ENCODE measurements around the gene TTYH2. TPM values are rescaled to one million over a fixed set of nuclear protein-coding genes. Genes with fewer than 3 reads are reported as not detected.

TTYH2 gene
- total and polyA plus RNA-seq, 5 experiments from 2014 or later, result 0.57 to 9.6 (median 2.2) TPM

DNA sequence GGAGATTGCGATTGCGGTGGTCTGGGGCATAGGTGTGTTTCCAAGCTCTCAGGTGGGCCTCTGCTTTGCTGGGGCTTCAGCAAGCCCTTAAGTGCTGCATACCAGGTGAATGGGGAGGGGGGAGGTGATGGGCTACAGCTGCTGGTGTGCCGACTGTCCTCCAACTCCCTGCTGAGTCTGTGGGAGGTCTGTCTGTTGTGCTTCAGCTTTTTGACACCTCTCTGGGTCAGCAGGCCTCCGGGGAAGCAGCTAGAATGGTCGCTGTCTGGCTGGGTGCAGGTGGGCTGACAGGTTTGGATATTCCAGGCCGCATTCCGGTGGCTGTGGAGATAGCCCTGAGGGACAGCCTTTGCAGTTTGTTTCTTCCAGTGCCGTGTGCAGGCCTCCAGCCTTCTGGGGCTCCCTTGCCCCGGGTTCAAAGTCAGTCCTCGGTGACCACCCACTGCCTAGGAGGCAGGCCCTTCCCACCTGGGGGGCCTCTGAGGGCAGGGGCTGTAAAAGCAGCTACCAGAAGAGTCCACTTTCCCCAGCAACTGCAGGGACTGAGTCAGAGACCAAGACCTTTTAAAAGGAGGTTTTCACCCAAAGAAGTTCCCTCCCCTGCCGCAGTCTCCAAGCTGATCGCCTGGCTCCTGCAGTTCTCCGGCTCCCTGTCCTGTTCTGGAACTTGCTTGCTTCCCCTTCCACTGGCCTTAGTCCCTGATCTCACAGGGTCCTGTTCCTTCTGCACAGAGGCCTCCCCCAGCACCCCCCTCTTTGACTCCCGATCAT lies 2.0 kb upstream of the TTYH2 start:
- POLR2A ChIA-PET, result interaction anchor here (0.6 kb wide), 1 partner anchor 72 kb away, joined by 3 read pairs; no protein-coding TSS in a partner anchor
- ATAC-seq, result no peak
- no peaks in the 10 kb centered on the region for H3K9me3 Mint-ChIP-seq

DNA sequence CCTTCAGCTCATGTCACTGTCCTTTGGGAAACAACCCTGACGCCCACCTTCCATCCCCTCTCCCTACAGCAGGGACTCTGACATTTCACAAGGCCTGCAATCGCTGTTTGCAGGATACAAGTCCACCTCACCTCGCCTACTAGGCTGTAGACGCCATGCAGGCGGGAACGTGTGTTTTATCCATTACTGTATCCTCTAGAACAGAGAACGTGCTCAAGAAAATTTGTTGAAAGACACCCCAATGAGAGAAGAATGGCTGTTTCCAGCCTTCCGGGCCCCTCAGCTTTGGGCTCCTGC lies 1.5 kb upstream of the TTYH2 start:
- Mint-ChIP-seq H3K27me3 (no peaks in the 10 kb centered on the region), H3K27ac (peak overlapping the region; percentile 35 to 94 (median 86)), H3K9me3 (no peaks in the 10 kb centered on the region), H3K4me1 (peaks cover 23 to 71% (median 56%) of the 10 kb centered on the region in 4 donors), H3K4me3 (peak overlapping the region; percentile 68 to 93 (median 88)), H3K36me3 (peaks cover 0 to 41% (median 7%) of the 10 kb centered on the region in 3 donors)
- DNase-seq (peak in 1 of 10 donors; percentile 12), ATAC-seq (no peak)
- POLR2A ChIA-PET, result no interaction called here

More for the DNA sequence above, 2.0 kb upstream of the TTYH2 start:
- no peaks in the 10 kb centered on the region for H3K27me3 Mint-ChIP-seq
- peak in 2 of 10 donors; percentile 9 to 10 for DNase-seq
- peak overlapping the region; percentile 35 to 94 (median 86) for H3K27ac Mint-ChIP-seq
- peaks cover 23 to 74% (median 59%) of the 10 kb centered on the region in 4 donors for H3K4me1 Mint-ChIP-seq
- H3K4me3 Mint-ChIP-seq, result peak overlapping the region in 9 of 10 donors; percentile 34 to 90 (median 83)
- H3K36me3 Mint-ChIP-seq, result peaks cover 0 to 46% (median 7%) of the 10 kb centered on the region in 3 donors

DNA sequence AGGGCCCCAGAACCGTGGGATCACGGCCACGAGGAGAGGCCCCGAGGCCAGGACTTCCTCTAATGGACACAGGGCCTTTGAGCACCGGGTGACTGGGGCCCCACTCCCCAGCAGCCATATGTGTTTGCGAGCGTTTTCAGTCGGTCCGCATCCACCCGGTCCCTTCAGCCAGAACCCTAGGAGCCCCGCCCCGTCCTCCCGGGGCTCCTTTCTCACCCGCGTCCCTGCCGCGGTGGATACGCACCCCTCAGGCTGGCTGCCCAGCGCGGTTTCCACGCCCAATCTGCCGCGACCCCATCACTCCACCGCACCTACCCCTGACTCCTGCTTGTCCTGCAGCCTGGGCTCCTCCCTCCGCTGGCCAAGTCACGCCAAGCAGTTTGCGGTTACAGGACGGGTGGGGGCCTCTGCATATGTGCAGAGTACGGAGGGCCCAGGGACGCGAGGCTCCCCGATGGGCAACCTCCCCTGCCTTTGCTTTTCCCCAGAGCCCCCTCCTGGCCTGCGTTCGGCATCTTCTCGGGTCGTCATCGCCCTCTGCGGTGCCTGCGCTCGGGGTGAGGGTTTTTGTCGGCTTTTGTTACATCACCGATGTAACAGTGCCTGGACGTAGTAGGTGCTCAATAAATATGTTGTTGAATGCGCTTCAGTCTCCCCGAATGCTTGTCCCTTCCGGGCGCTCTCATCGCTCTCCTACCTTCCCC lies 1.0 kb upstream of the TTYH2 start:
- peak overlapping the region; percentile 82 to 93 (median 89) for H3K4me3 Mint-ChIP-seq
- POLR2A ChIA-PET, result interaction anchor here (0.6 to 1.6 kb wide), 7 partner anchors 8 to 542 kb away, joined by 3 to 13 read pairs (median 5); partner anchors contain the start of gene RPL38
- peaks cover 23 to 66% (median 55%) of the 10 kb centered on the region in 4 donors for H3K4me1 Mint-ChIP-seq
- H3K27me3 Mint-ChIP-seq, result no peaks in the 10 kb centered on the region
- H3K9me3 Mint-ChIP-seq, result no peaks in the 10 kb centered on the region
- DNase-seq (peak in 2 of 10 donors; percentile 13 to 36), ATAC-seq (peak; percentile 7 to 14)
- H3K36me3 Mint-ChIP-seq, result peaks cover 0 to 36% (median 7%) of the 10 kb centered on the region in 3 donors
- peak overlapping the region; percentile 78 to 94 (median 87) for H3K27ac Mint-ChIP-seq

DNA sequence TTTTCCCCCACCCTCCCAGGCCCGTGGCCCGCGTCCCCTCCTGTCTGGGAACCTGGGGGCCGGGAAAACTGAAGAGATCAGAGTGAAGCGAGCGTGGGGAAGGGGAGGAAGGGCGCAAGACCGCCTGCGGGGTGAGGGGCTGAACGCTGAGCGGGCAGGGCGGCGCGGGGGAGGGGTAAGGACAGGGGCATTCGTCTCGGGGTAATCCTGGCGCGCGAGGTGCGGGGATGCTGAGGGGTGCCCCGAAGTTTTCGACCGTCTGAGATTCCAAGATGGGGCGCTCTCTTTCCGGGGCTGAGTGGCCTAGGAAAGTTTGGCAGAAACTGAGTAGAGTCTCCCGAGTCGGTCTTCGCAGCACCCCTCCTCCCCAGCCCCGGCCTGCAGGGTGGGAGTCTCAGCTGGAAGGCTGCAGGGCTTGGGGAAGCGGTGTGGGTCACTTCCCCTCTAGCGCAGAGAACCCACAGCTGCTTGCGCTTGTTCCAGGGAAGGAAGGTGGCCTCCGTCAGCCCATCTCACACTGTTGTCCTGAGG lies 555 bp downstream of the TTYH2 start:
- Mint-ChIP-seq H3K4me3 (peak overlapping the region; percentile 81 to 93 (median 88)), H3K27me3 (no peaks in the 10 kb centered on the region), H3K27ac (peak overlapping the region in 7 of 10 donors; percentile 9 to 92 (median 46)), H3K4me1 (peaks cover 23 to 56% (median 46%) of the 10 kb centered on the region in 4 donors), H3K36me3 (peaks cover 0 to 23% (median 6%) of the 10 kb centered on the region in 3 donors), H3K9me3 (no peaks in the 10 kb centered on the region)
- POLR2A ChIA-PET, result interaction anchor here (1.6 kb wide), 1 partner anchor 10 kb away, joined by 13 read pairs; the partner anchor contains the start of gene RPL38
- ATAC-seq (no peak), DNase-seq (peak in 2 of 10 donors; percentile 9 to 15)

DNA sequence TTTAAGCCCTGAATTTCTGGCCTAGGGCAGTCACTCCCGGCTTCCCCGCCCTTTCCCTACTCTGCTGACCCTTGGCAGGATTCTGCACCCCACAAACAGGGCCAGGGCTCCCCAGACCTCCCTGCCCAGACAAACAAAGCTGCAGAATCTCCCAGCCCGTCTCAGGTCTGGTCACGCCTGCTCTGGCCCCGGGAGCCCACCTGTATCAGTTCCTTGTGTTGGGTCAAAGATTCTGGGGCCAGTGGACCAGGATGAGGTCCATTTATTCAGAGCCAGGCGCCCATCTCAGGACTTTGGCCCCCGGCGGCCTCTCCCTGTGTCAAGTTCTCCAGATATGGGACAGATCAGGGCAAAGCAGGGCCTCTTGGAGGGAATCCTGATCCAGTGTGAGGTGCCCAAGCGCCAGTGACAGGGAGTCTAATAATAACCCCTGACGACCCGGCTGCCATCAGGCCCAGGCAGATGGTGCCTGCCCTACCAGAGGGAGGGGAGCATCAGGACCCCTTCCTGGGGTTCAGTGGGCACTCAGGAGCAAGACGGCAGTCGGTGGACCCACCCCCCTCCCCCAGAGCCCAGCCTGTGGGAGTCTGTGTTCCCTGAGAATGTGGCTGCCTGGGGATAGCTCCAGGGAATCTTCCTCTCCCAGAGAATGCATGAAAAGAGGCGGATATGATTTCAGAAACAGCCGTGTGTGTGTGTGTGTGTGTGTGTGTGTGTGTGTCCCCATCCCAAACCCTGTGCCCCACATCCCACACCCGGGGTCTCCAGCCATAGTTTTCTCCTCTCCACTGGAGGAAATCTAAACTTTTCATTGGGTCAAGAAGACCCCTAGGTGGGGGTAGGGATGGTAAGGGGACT lies 1.3 kb downstream of the TTYH2 start:
- Mint-ChIP-seq H3K4me1 (peaks cover 21 to 52% (median 41%) of the 10 kb centered on the region in 4 donors), H3K27me3 (no peaks in the 10 kb centered on the region), H3K27ac (peak overlapping the region in 7 of 10 donors; percentile 19 to 71 (median 46)), H3K9me3 (no peaks in the 10 kb centered on the region), H3K36me3 (peaks cover 0 to 15% (median 9%) of the 10 kb centered on the region in 3 donors), H3K4me3 (peak overlapping the region; percentile 81 to 93 (median 88))
- no peak for ATAC-seq
- no peak for DNase-seq
- POLR2A ChIA-PET, result no interaction called here

DNA sequence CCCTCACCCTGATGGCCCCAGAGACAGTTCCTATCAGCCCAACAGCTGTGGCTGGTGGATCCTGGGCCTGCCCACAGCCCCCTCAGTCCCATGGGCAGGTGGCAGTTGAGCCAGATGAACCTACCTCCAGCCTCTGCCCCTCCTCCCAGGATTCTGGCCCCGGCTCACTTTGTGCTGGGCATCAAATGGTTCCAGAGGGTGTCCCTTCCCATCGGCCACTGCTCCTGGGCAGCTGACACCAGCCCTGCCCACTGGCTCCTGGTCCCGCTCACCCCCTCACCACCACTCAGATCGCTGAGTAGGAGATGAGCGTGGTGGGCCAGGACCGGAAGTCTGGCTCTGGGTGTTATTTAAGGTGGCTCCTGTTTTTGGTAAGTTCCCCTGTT lies 2.0 kb downstream of the TTYH2 start:
- POLR2A ChIA-PET, result interaction anchor here (0.6 kb wide), 1 partner anchor 9 kb away, joined by 7 read pairs; no protein-coding TSS in a partner anchor
- H3K27ac Mint-ChIP-seq, result peak overlapping the region in 2 of 10 donors; percentile 60 to 69
- peaks cover 20 to 47% (median 38%) of the 10 kb centered on the region in 4 donors for H3K4me1 Mint-ChIP-seq
- H3K36me3 Mint-ChIP-seq, result peaks cover 0 to 9% (median 7%) of the 10 kb centered on the region in 3 donors
- H3K4me3 Mint-ChIP-seq, result peak overlapping the region in 9 of 10 donors; percentile 18 to 71 (median 42)
- ATAC-seq (no peak), DNase-seq (no peak)
- no peaks in the 10 kb centered on the region for H3K27me3 Mint-ChIP-seq
- no peaks in the 10 kb centered on the region for H3K9me3 Mint-ChIP-seq

DNA sequence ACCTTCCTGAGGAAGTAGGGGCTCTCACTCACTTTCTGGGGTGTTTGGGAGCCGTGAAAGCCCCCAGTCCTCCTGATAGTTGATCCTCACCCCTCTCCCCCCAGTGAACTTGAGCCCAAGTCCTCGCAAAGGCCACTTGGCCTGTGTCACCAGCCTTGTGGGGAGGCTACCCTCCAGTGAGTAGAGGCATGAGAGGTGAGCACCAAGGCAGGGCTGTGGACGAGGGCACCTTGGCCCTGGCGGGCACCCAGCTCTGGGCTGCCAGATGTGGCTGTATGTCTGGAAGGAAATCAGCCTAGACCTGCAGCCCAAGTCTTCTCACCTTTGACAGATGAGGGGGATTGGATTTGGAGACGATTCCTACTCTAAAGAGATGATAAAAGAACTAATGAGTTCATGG lies 3.1 kb downstream of the TTYH2 start:
- DNase-seq (no peak), ATAC-seq (no peak)
- H3K36me3 Mint-ChIP-seq, result peaks cover 0 to 6% (median 5%) of the 10 kb centered on the region in 3 donors
- H3K4me1 Mint-ChIP-seq, result peaks cover 17 to 40% (median 31%) of the 10 kb centered on the region in 4 donors
- H3K9me3 Mint-ChIP-seq, result no peaks in the 10 kb centered on the region
- H3K4me3 Mint-ChIP-seq, result peak overlapping the region in 1 of 10 donors; percentile 15
- POLR2A ChIA-PET, result no interaction called here
- peak overlapping the region in 2 of 10 donors; percentile 25 to 52 for H3K27ac Mint-ChIP-seq
- H3K27me3 Mint-ChIP-seq, result no peaks in the 10 kb centered on the region

DNA sequence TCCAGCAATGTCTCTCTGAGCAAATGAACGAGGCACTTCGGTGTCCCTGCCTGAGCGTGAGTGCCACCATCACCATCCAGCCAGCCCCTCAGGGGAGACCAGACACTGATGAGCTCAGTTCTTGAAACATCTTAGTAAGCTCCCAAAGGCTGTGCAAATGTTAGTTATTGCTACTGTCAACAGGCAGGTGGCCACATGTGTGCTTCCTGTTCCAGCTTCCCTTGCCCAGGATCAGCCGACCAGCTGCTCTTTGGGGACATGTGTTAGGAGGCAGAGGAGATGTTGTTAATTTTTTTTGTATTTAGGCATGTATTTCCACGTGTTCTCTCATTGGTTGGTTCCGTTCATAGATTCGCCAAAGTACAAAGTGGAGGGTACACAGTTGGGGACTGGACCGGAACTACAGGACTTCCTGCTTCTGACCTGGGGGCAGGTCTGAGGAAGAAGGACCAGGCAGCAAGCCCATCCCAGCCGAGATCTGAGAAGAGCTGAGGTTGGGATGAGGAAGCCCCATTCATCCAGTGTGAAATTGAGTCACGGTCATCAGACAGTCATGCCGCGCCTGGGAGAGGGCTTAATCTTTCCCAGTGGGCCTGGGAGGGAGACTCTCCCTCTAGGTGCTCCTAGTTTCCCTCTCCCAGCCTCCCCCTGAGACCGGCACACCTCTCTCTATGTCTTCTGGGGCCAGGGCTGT lies 3.8 kb downstream of the TTYH2 start:
- DNase-seq, result no peak
- no peaks in the 10 kb centered on the region for H3K9me3 Mint-ChIP-seq
- peak overlapping the region in 1 of 10 donors; percentile 15 for H3K4me3 Mint-ChIP-seq
- peaks cover 0 to 6% (median 2%) of the 10 kb centered on the region in 3 donors for H3K36me3 Mint-ChIP-seq
- ATAC-seq, result no peak
- H3K27me3 Mint-ChIP-seq, result no peaks in the 10 kb centered on the region
- H3K4me1 Mint-ChIP-seq, result peaks cover 12 to 34% (median 25%) of the 10 kb centered on the region in 4 donors
- peak overlapping the region in 1 of 10 donors; percentile 52 for H3K27ac Mint-ChIP-seq
- POLR2A ChIA-PET, result no interaction called here

DNA sequence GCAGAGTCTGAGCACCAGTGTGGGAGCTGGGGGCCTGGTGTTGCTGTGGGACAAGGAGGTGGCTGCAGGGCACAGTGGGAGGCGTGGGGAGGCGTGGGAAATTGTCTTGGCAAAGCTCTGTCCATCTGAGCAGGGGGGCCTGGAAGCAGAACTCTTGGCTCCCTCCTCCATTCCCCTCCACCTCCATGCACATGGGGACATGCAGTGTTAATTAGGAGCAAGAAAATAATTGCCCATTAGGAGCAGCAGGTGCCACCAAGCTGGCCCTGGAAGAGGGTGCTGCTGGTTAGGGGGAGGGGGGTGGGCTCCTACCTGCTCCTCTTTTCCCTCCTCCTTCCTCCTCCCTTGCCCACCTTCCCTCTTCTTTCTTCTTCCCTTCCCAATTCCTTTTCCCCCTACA lies 4.5 kb downstream of the TTYH2 start:
- H3K4me3 Mint-ChIP-seq, result no peak overlapping the region
- POLR2A ChIA-PET, result no interaction called here
- H3K4me1 Mint-ChIP-seq, result peaks cover 8 to 29% (median 19%) of the 10 kb centered on the region in 4 donors
- no peak overlapping the region for H3K27ac Mint-ChIP-seq
- H3K36me3 Mint-ChIP-seq, result peaks cover 0 to 8% (median 2%) of the 10 kb centered on the region in 3 donors
- DNase-seq, result no peak
- no peak for ATAC-seq
- no peaks in the 10 kb centered on the region for H3K27me3 Mint-ChIP-seq
- H3K9me3 Mint-ChIP-seq, result no peaks in the 10 kb centered on the region

DNA sequence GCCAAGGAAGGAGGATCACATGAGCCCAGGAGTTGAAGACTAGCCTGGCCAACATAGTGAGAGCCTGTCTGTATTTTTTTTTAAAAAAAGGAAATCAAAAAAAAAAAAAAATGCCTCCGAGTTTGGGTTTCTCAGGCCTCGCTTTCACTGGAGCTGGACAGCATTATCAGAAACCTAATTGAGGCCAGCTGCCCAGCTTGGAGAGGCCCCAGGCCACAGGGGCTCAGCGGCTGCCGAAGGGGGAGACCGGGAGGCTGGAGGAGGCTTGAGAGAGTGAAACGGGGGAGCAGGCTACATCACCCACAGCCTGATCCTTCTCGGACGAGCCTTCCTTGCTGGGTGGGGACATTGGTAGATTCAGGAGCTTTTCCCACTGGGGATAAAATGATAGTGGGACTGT lies 5.1 kb downstream of the TTYH2 start:
- H3K9me3 Mint-ChIP-seq, result no peaks in the 10 kb centered on the region
- peaks cover 5 to 25% (median 15%) of the 10 kb centered on the region in 4 donors for H3K4me1 Mint-ChIP-seq
- no peaks in the 10 kb centered on the region for H3K27me3 Mint-ChIP-seq
- no peak overlapping the region for H3K4me3 Mint-ChIP-seq
- peaks cover 0 to 8% (median 2%) of the 10 kb centered on the region in 3 donors for H3K36me3 Mint-ChIP-seq
- POLR2A ChIA-PET, result no interaction called here
- no peak for ATAC-seq
- no peak overlapping the region for H3K27ac Mint-ChIP-seq
- no peak for DNase-seq

DNA sequence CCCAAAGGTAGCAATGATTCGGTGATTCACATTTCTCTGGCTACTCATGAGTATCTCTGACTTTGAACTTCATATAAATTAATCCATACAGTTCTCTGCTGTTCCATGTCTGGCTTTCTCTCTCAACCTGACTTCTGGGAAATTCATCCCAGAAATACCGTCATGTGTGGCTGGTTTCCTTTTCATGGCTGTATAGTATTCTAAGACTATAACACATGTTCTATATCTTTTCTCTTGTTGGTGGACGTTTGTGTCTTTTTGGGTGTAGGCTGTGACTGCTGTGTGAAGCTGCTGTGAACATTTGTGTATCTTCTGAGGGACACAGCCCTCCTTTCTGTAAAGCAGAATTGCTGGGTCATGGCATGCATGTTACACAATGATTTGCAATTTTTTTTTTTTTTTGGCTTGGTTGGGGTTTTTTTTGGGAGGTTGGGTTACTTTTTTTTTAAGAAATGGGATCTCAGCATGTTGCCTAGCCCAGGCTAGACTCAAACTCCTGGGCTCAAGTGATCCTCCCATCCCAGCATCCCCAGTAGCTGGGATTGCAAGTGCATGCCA lies 6.3 kb downstream of the TTYH2 start:
- ATAC-seq (no peak), DNase-seq (no peak)
- POLR2A ChIA-PET, result no interaction called here
- Mint-ChIP-seq H3K9me3 (no peaks in the 10 kb centered on the region), H3K27ac (peak overlapping the region in 1 of 10 donors; percentile 8), H3K36me3 (peaks cover 0 to 8% (median 5%) of the 10 kb centered on the region in 3 donors), H3K4me3 (no peak overlapping the region), H3K4me1 (peaks cover 1 to 17% (median 7%) of the 10 kb centered on the region in 4 donors), H3K27me3 (no peaks in the 10 kb centered on the region)
